Ovary (tissue), 9 donors: ENCODE data around the gene P2RY2. TPM values are rescaled to one million over a fixed set of nuclear protein-coding genes. Genes with fewer than 3 reads are reported as not detected.

ENCODE experiments used
- DNase-seq, 5 donors: peaks; one replicate each; pipeline ENCODE4 v3.0.0-alpha.2; 2019 to 2020
- H3K27ac ChIP-seq, 2 donors: fragments of 200-600 bp; one replicate each; pipeline versions ENCODE4 v1.5.1 to v1.8.0; 2019 to 2022
- H3K27me3 ChIP-seq: fragments of 200-600 bp; one replicate; pipeline ENCODE4 v1.8.0; 2022
- H3K36me3 ChIP-seq: fragments of 200-600 bp; sonication (generic); one replicate; pipeline ENCODE4 v1.5.1; 2019
- H3K4me1 ChIP-seq: one replicate; pipeline ENCODE4 v1.8.1; 2013; ENCODE audit warnings: mild to moderate bottlenecking, moderate library complexity; ENCODE audit not compliant: insufficient read depth
- H3K4me3 ChIP-seq: fragments of 200-600 bp; sonication (generic); one replicate; pipeline ENCODE4 v1.5.1; 2017
- H3K9me3 ChIP-seq, 2 donors: fragments of 200-600 bp in 1 of 2; sonication (generic) in 1 of 2; one replicate each; pipeline versions ENCODE4 v1.5.1 to v1.8.1; 2013 to 2019; ENCODE audit warnings: mild to moderate bottlenecking in 1 of 2, moderate library complexity in 1 of 2
- CTCF ChIP-seq, 3 donors: fragments of 450-650 bp in 2 of 3; fragments of 200-600 bp in 1 of 3; IDR thresholded peaks; one replicate each; pipeline versions ENCODE4 v1.5.1 to v1.8.0; 2016 to 2022; ENCODE audit warnings: antibody characterized with exemption in 3 of 3, mild to moderate bottlenecking in 1 of 3
- EP300 ChIP-seq: sonication (generic); formaldehyde crosslinking; IDR thresholded peaks from one replicate; pipeline ENCODE4 v1.6.1; 2017; ENCODE audit warnings: antibody characterized with exemption
- POLR2A ChIP-seq: fragments of 450-650 bp; IDR thresholded peaks from one replicate; pipeline ENCODE4 v1.6.1; 2017; ENCODE audit warnings: antibody characterized with exemption, mild to moderate bottlenecking, moderate library complexity
- WGBS, 3 donors: extraction: QIAGEN DNeasy Blood & Tissue Kit in 1 of 3; methylation state at CpG; one replicate each; pipeline versions ENCODE4 v1.1.5 to v1.1.7; 2013 to 2017; 5-methylcytosine and 5-hydroxymethylcytosine counted together
- intact Hi-C, 4 donors: fragments of 100-400 bp; cut with DNase I; formaldehyde crosslinking; loops; one replicate each; pipeline versions ENCODE4 v1.11.0 to v1.15.1; 2022 to 2023
- polyA plus RNA-seq, 2 donors: library from polyadenylated mRNA; stranded (reverse); fragments of 200-250 nt in 1 of 2; fragments of 350-450 nt in 1 of 2; fragmentation: Illumina TruSeq in 1 of 2; extraction: RNeasy Lipid Tissue Mini Kit (QIAGEN cat#74804) in 1 of 2; gene quantifications; one replicate each; pipeline ENCODE4 v1.2.3, GENCODE V29; 2013 to 2014
- total RNA-seq, 7 donors: library from RNA; depleted of rRNA in 2 of 7; stranded (reverse); fragments of >200 nt in 2 of 7; fragmentation: NEBNext Ultra II Directional in 3 of 7; extraction: Animal tissue kit (Norgen Biotek cat#: 25700) in 3 of 7; gene quantifications; one replicate each; pipeline versions ENCODE4 v1.1.0 to v1.2.4, GENCODE V29; 2016 to 2023
- donor health status: DM: no; HTN: no; CAD: no; lungs with moderate emphysema.
- donor health status: DM: no; HTN: no; CAD: no.
- donor health status: Bipolar disorder and iron deficiency.
- donor health status: DM: yes; HTN: yes; CAD: no.
- donor health status: DM: no; HTN: no; CAD: no.
- donor health status: DM: yes; HTN: yes; CAD: no.

Gene P2RY2
- total and polyA plus RNA-seq, 9 donors: 0.44 to 1.6 (median 1.0) TPM

GRCh38 chr11:73172992-73173656, 45.0 kb upstream of the P2RY2 start:
- intact Hi-C loops: loop anchor here in 1 of 4 donors (10.0 kb wide), 1 partner anchor 448 kb away; no protein-coding TSS in a partner anchor
- no peaks in the 10 kb centered on the region for H3K9me3 ChIP-seq
- H3K4me1 ChIP-seq: peaks cover 32% of the 10 kb centered on the region
- no peaks in the 10 kb centered on the region for H3K36me3 ChIP-seq
- peak in 1 of 5 donors; percentile 17 for DNase-seq
- no peak overlapping the region for H3K27ac ChIP-seq
- H3K27me3 ChIP-seq: no peaks in the 10 kb centered on the region
- WGBS, 3 donors: 63 to 71% (median 69%) methylated on average over 4 of the region's 4 CpGs
- H3K4me3 ChIP-seq: no peak overlapping the region
- no peak for TF ChIP-seq EP300
- TF ChIP-seq CTCF (IDR thresholded peaks at IDR 0.05): no peak
- TF ChIP-seq POLR2A: no peak

DNA sequence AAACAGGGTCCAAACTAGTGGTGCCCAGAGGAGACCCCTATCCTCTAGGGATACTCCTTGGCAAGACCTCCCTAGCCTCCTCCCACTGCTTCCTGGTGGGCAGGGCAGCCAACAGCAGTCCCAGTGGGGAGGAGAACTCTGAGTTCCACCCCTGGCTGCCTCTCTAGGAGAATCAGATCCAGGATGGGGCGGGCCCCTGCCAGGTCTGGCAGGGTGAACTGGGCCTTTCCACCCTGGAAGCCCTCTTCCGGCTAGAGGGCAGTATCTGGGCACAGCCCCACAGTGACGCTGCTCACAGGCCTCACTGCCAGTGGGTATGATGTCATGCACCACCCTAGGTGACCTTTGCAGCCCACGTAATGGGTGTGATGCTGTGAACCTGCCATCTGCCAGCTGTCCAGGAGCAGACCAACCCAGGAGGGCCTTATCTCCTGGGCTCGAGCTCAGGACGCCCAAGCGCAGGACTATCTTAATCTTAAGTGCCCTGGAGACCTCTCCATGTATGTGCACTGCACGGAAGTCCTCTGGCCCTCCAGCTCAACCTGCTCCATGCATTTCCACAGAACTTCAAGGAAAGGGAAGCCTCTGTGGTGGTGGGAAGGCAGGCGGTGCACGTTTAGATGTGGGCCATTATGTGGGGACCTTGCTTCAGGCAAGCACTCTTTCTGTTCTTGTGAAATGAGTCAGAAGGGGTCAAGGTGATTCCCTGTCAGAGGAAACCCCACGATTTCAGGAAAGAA, 44.2 kb upstream of the P2RY2 start:
- Histone ChIP-seq H3K27me3 (no peaks in the 10 kb centered on the region), H3K4me3 (no peak overlapping the region), H3K27ac (peak overlapping the region; percentile 44 to 78), H3K9me3 (no peaks in the 10 kb centered on the region), H3K4me1 (peaks cover 30% of the 10 kb centered on the region), H3K36me3 (no peaks in the 10 kb centered on the region)
- TF ChIP-seq EP300 (no peak), CTCF (IDR thresholded peaks at IDR 0.05) (no peak)
- DNase-seq: peak in 2 of 5 donors; percentile 42 to 49
- 57 to 83% (median 70%) methylated on average over 11 of the region's 11 CpGs for WGBS, 3 donors
- intact Hi-C loops: loop anchor here in 1 of 4 donors (10.0 kb wide), 1 partner anchor 449 kb away; no protein-coding TSS in a partner anchor

DNA sequence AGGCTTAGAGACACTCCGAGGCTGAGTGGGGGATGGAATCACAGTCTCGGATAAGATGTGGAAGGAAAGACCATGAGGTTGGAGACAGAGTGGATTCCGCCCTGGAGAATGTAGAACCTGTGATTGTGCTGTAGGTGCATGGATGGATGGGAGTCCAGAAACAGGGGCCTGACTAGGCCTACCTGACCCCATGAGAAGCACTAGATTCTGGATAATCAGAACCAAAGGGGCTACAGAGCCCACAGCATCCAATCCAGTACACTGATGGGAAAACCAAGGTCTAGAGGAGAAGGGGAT, 43.6 kb upstream of the P2RY2 start:
- intact Hi-C loops: loop anchor here in 1 of 4 donors (10.0 kb wide), 1 partner anchor 450 kb away; no protein-coding TSS in a partner anchor
- 86 to 93% (median 88%) methylated on average over 3 of the region's 3 CpGs for WGBS, 3 donors
- Histone ChIP-seq H3K27me3 (no peaks in the 10 kb centered on the region), H3K36me3 (no peaks in the 10 kb centered on the region), H3K4me1 (peaks cover 30% of the 10 kb centered on the region), H3K9me3 (no peaks in the 10 kb centered on the region), H3K27ac (peak overlapping the region in 1 of 2 donors; percentile 78), H3K4me3 (no peak overlapping the region)
- no peak for TF ChIP-seq POLR2A
- no peak for DNase-seq

GRCh38 chr11:73175551-73176144, 42.4 kb upstream of the P2RY2 start:
- Histone ChIP-seq H3K9me3 (no peaks in the 10 kb centered on the region), H3K4me1 (peaks cover 30% of the 10 kb centered on the region), H3K27me3 (no peaks in the 10 kb centered on the region), H3K4me3 (no peak overlapping the region), H3K36me3 (no peaks in the 10 kb centered on the region), H3K27ac (peak overlapping the region in 1 of 2 donors; percentile 78)
- peak in 3 of 5 donors; percentile 30 to 55 (median 43) for DNase-seq
- WGBS, 3 donors: 11 to 28% (median 20%) methylated on average over 5 of the region's 5 CpGs
- TF ChIP-seq CTCF (IDR thresholded peaks at IDR 0.05): no peak
- no peak for TF ChIP-seq POLR2A
- no peak for TF ChIP-seq EP300
- intact Hi-C loops: loop anchor here in 3 of 4 donors (1.0 to 10.0 kb wide), 4 partner anchors 341 to 451 kb away; no protein-coding TSS in a partner anchor
